Activated CD4-positive, alpha-beta T cell treated with anti-CD3 and anti-CD28 coated beads, Interleukin-2, amount 10 ng/mL, durations not matched to agents 7 days and 5 days (primary cell): ENCODE results near the gene PITPNC1. TPM values are rescaled to one million over a fixed set of nuclear protein-coding genes. Genes with fewer than 3 reads are reported as not detected.
"Not testable (repeated sequence)": the region's sequence is repeated elsewhere in the genome, so short reads cannot be mapped to it uniquely, and the experiment has no call there.

Experiments used
- CTCF ChIA-PET: fragments of 350-600 bp; sonication (Branson Sonifier 250); formaldehyde crosslinking; loops from one replicate; lab custom pipeline; 2021; ENCODE audit warnings: antibody characterized with exemption; lab: Charles Lee
- POLR2A ChIA-PET: fragments of 350-600 bp; sonication (Branson Sonifier 250); formaldehyde crosslinking; loops from one replicate; lab custom pipeline; 2021; ENCODE audit warnings: antibody characterized with exemption; lab: Charles Lee
- DNase-seq: peaks from one replicate; pipeline ENCODE4 v3.0.0-alpha.2; 2020
- H3K27ac Mint-ChIP-seq: one replicate; pipeline ENCODE4 v1.8.0; 2021; ENCODE audit warnings: mild to moderate bottlenecking, moderate library complexity, mixed read lengths
- H3K27me3 Mint-ChIP-seq: one replicate; pipeline ENCODE4 v1.8.0; 2021; ENCODE audit warnings: mixed read lengths
- H3K36me3 Mint-ChIP-seq: one replicate; pipeline ENCODE4 v1.8.0; 2021; ENCODE audit warnings: low read depth, mixed read lengths
- H3K4me1 Mint-ChIP-seq: one replicate; pipeline ENCODE4 v1.8.0; 2021; ENCODE audit warnings: mixed read lengths
- H3K4me3 Mint-ChIP-seq: one replicate; pipeline ENCODE4 v1.8.0; 2021; ENCODE audit warnings: mild to moderate bottlenecking, moderate library complexity, mixed read lengths
- H3K9me3 Mint-ChIP-seq: one replicate; pipeline ENCODE4 v1.8.0; 2021; ENCODE audit warnings: mixed read lengths
- total RNA-seq, 2 experiments: library from RNA; stranded (reverse); gene quantifications; one replicate each; pipeline ENCODE4 v1.2.3, GENCODE V29; 2021

PITPNC1 gene
- total RNA-seq, 2 experiments from 2014 or later = 57.0 to 67.1 TPM

DNA sequence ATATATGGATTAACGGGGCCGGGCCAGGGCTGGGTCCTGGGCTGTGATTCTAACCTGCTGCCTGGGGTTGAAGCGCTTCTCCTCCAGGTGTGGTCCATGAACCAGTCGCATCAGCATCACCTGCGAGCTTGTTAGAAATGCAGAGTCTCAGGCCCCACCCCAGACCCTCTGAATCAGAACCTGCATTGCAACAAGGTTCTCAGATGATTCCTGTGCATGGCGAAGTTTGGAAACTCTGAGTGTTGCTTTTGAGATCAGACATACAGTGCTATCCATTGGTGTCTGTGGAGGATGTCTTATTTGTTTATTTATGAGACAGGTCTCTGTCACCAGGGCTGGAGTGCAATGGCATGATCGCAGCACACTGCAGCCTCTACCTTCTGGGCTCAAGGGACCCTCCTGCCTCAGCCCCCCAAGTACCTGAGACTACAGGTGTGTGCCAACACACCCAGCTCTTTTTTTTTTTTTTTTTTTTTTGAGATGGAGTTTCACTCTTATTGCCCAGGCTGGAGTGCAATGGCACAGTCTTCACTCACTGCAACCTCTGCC, 99.8 kb downstream of the PITPNC1 start:
- DNase-seq = no peak
- CTCF ChIA-PET = interaction anchor here (0.6 to 7.1 kb wide), 5 partner anchors 28 to 218 kb away, joined by 3 to 84 read pairs (median 27); no protein-coding TSS in a partner anchor
- peaks cover under 1% of the 10 kb centered on the region for H3K9me3 Mint-ChIP-seq
- peak overlapping the region; percentile 74 for H3K27ac Mint-ChIP-seq
- H3K27me3 Mint-ChIP-seq = no peaks in the 10 kb centered on the region
- H3K4me1 Mint-ChIP-seq = peaks cover 71% of the 10 kb centered on the region
- H3K4me3 Mint-ChIP-seq = no peak overlapping the region
- POLR2A ChIA-PET = interaction anchor here (1.0 to 2.6 kb wide), 3 partner anchors 15 to 36 kb away, joined by 4 to 13 read pairs (median 4); no protein-coding TSS in a partner anchor
- H3K36me3 Mint-ChIP-seq = peaks cover 10% of the 10 kb centered on the region

- Mint-ChIP-seq H3K27me3 (no peaks in the 10 kb centered on the region), H3K4me1 (peaks cover 73% of the 10 kb centered on the region), H3K27ac (peak overlapping the region; percentile 93), H3K9me3 (no peaks in the 10 kb centered on the region), H3K4me3 (peak overlapping the region; percentile 74), H3K36me3 (peaks cover 5% of the 10 kb centered on the region)
- DNase-seq = peak; percentile 61
- CTCF ChIA-PET = interaction anchor here (0.9 to 4.4 kb wide), 5 partner anchors 28 to 103 kb away, joined by 3 to 55 read pairs (median 3); no protein-coding TSS in a partner anchor
- POLR2A ChIA-PET = interaction anchor here (1.0 to 1.7 kb wide), 2 partner anchors 16 to 36 kb away, joined by 4 read pairs; no protein-coding TSS in a partner anchor
Observed at GRCh38 chr17:67477687-67478086, 100.6 kb downstream of the PITPNC1 start.

- CTCF ChIA-PET = interaction anchor here (0.7 to 4.4 kb wide), 6 partner anchors 37 to 104 kb away, joined by 3 to 55 read pairs (median 3); no protein-coding TSS in a partner anchor
- H3K27me3 Mint-ChIP-seq = no peaks in the 10 kb centered on the region
- H3K4me3 Mint-ChIP-seq = peak overlapping the region; percentile 74
- peak overlapping the region; percentile 93 for H3K27ac Mint-ChIP-seq
- POLR2A ChIA-PET = interaction anchor here (0.6 to 1.7 kb wide), 2 partner anchors 37 to 82 kb away, joined by 3 to 4 read pairs; no protein-coding TSS in a partner anchor
- H3K9me3 Mint-ChIP-seq = no peaks in the 10 kb centered on the region
- H3K4me1 Mint-ChIP-seq = peaks cover 73% of the 10 kb centered on the region
- peaks cover 4% of the 10 kb centered on the region for H3K36me3 Mint-ChIP-seq
- DNase-seq = no peak
Observed at GRCh38 chr17:67478401-67479041, 101.4 kb downstream of the PITPNC1 start.

GRCh38 chr17:67479148-67479547, 102.1 kb downstream of the PITPNC1 start:
- DNase-seq = no peak
- Mint-ChIP-seq H3K36me3 (peaks cover 2% of the 10 kb centered on the region), H3K4me3 (no peak overlapping the region), H3K9me3 (no peaks in the 10 kb centered on the region), H3K27me3 (no peaks in the 10 kb centered on the region), H3K4me1 (peaks cover 67% of the 10 kb centered on the region), H3K27ac (peak overlapping the region; percentile 93)
- POLR2A ChIA-PET = interaction anchor here (0.6 kb wide), 1 partner anchor 81 kb away, joined by 3 read pairs; no protein-coding TSS in a partner anchor
- CTCF ChIA-PET = interaction anchor here (0.7 to 1.1 kb wide), 2 partner anchors 101 to 104 kb away, joined by 3 read pairs; no protein-coding TSS in a partner anchor

DNA sequence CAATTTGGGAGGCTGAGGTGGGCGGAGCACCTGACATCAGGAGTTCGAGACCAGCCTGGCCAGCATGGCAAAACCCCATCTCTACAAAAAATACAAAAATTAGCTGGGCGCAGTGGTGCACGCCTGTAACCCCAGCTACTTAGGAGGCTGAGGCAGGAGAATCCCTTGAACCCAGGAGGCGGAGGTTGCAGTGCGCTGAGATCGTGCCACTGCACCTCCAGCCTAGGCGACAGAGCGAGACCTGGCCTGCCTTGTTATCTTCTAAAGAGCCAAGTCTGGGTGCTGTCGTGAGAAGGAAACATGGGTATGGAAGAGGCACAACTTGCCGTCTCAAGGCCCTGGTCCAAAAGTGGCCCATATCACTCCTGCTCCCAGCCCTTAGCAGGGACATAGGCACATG, 103.9 kb downstream of the PITPNC1 start:
- POLR2A ChIA-PET, H3K4me3 Mint-ChIP-seq, H3K36me3 Mint-ChIP-seq, DNase-seq, H3K27ac Mint-ChIP-seq, H3K27me3 Mint-ChIP-seq, H3K9me3 Mint-ChIP-seq: not testable (repeated sequence)
- peaks cover 54% of the 10 kb centered on the region for H3K4me1 Mint-ChIP-seq
- CTCF ChIA-PET = interaction anchor here (0.8 to 2.1 kb wide), 3 partner anchors 12 to 102 kb away, joined by 3 to 8 read pairs (median 3); no protein-coding TSS in a partner anchor

- H3K4me1 Mint-ChIP-seq = peaks cover 55% of the 10 kb centered on the region
- no peak overlapping the region for H3K4me3 Mint-ChIP-seq
- peaks cover 2% of the 10 kb centered on the region for H3K36me3 Mint-ChIP-seq
- ChIA-PET POLR2A (no interaction called here), CTCF (interaction anchor here (0.8 to 2.1 kb wide), 4 partner anchors 14 to 103 kb away, joined by 3 to 8 read pairs (median 4); no protein-coding TSS in a partner anchor)
- no peaks in the 10 kb centered on the region for H3K9me3 Mint-ChIP-seq
- no peaks in the 10 kb centered on the region for H3K27me3 Mint-ChIP-seq
- peak overlapping the region; percentile 16 for H3K27ac Mint-ChIP-seq
- DNase-seq = no peak
Observed at GRCh38 chr17:67481808-67482207, 104.7 kb downstream of the PITPNC1 start.

DNA sequence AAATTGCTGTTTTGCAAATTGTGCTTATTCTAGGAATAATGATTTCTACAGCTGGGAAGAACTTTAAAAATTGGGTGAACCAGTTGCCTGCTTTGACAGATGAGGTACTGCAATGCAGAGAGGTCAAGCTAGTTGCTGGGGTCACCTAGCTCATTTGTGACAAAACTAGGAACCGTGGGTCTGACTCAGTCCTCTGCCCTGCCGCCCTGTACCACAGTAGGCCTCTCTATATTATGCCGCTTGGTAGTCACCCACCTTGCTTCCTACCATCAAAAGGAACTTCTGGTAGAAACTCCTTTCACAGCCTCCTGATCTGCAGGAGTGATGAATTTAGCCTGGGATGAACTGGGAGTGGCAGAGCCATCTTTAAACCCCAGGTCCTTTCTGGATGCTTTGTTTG, 105.7 kb downstream of the PITPNC1 start:
- DNase-seq = no peak
- no peak overlapping the region for H3K27ac Mint-ChIP-seq
- ChIA-PET CTCF (interaction anchor here (2.1 kb wide), 1 partner anchor 104 kb away, joined by 8 read pairs; no protein-coding TSS in a partner anchor), POLR2A (no interaction called here)
- H3K36me3 Mint-ChIP-seq = peaks cover 4% of the 10 kb centered on the region
- peaks cover 58% of the 10 kb centered on the region for H3K4me1 Mint-ChIP-seq
- H3K4me3 Mint-ChIP-seq = no peak overlapping the region
- no peaks in the 10 kb centered on the region for H3K9me3 Mint-ChIP-seq
- H3K27me3 Mint-ChIP-seq = no peaks in the 10 kb centered on the region

- Mint-ChIP-seq H3K36me3 (peaks cover 10% of the 10 kb centered on the region), H3K27ac (no peak overlapping the region), H3K9me3 (peaks cover 2% of the 10 kb centered on the region), H3K4me3 (no peak overlapping the region), H3K27me3 (no peaks in the 10 kb centered on the region), H3K4me1 (peaks cover 44% of the 10 kb centered on the region)
- ChIA-PET CTCF (interaction anchor here (1.1 kb wide), 2 partner anchors 9 to 119 kb away, joined by 3 to 4 read pairs; no protein-coding TSS in a partner anchor), POLR2A (no interaction called here)
- DNase-seq = no peak
Observed at GRCh38 chr17:67484261-67484660, 107.2 kb downstream of the PITPNC1 start.

DNA sequence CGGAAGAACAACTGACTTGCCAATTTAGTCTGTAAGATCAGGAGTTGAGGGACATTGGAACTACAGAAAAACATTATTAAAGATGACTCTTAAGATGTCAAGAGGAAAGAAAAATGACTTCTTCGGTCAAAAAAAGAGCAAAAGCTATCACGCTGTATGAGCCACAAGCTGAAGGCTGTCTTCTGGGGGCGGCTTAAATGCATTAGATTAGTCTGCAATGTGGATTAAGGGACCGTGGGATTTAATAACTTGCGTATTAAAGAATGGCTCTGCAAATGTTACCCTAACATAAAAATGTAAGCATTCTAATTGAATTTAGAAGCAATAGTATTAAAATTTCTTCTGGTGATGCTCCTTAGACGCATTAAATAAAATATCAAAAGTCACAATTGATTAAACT, 108.6 kb downstream of the PITPNC1 start:
- DNase-seq = no peak
- POLR2A ChIA-PET = no interaction called here
- Mint-ChIP-seq H3K27me3 (no peaks in the 10 kb centered on the region), H3K27ac (no peak overlapping the region), H3K4me1 (peaks cover 37% of the 10 kb centered on the region), H3K4me3 (no peak overlapping the region), H3K9me3 (peaks cover 3% of the 10 kb centered on the region), H3K36me3 (peaks cover 10% of the 10 kb centered on the region)
- CTCF ChIA-PET = no interaction called here

- H3K4me1 Mint-ChIP-seq = peaks cover 39% of the 10 kb centered on the region
- CTCF ChIA-PET = interaction anchor here (0.6 to 1.7 kb wide), 3 partner anchors 12 to 979 kb away, joined by 3 to 5 read pairs (median 3); no protein-coding TSS in a partner anchor
- POLR2A ChIA-PET = no interaction called here
- H3K27me3 Mint-ChIP-seq = no peaks in the 10 kb centered on the region
- H3K27ac Mint-ChIP-seq = peak overlapping the region; percentile 65
- peaks cover 10% of the 10 kb centered on the region for H3K36me3 Mint-ChIP-seq
- DNase-seq = no peak
- peaks cover 3% of the 10 kb centered on the region for H3K9me3 Mint-ChIP-seq
- H3K4me3 Mint-ChIP-seq = no peak overlapping the region
Observed at GRCh38 chr17:67487506-67487905, 110.4 kb downstream of the PITPNC1 start.

DNA sequence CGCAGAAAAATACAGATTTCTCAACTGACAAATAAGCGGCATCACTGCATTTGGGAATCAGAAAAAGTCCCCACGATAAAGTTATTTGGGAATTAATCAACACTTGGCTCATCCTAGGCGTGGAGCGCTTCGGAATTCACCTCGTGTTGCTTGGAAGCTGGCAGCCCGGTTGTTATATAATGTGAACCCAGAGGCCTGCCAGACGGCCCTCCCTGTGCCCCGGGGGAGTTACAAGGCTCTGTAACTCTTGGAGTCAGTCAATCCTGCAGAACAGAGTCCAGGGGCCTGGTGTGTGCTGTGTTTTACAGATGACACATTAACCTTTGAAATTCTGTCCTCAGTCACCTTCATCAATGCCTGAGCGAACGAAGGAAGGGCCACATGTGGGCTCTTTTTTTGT, 111.1 kb downstream of the PITPNC1 start:
- Mint-ChIP-seq H3K27ac (no peak overlapping the region), H3K36me3 (peaks cover 10% of the 10 kb centered on the region), H3K4me3 (no peak overlapping the region), H3K4me1 (peaks cover 42% of the 10 kb centered on the region), H3K9me3 (peaks cover 3% of the 10 kb centered on the region), H3K27me3 (no peaks in the 10 kb centered on the region)
- ChIA-PET CTCF (no interaction called here), POLR2A (no interaction called here)
- no peak for DNase-seq

- Mint-ChIP-seq H3K4me3 (no peak overlapping the region), H3K9me3 (peaks cover 3% of the 10 kb centered on the region), H3K27ac (no peak overlapping the region), H3K27me3 (no peaks in the 10 kb centered on the region), H3K36me3 (peaks cover 10% of the 10 kb centered on the region), H3K4me1 (peaks cover 40% of the 10 kb centered on the region)
- ChIA-PET POLR2A (no interaction called here), CTCF (no interaction called here)
- DNase-seq = no peak
Observed at GRCh38 chr17:67488768-67489167, 111.7 kb downstream of the PITPNC1 start.

DNA sequence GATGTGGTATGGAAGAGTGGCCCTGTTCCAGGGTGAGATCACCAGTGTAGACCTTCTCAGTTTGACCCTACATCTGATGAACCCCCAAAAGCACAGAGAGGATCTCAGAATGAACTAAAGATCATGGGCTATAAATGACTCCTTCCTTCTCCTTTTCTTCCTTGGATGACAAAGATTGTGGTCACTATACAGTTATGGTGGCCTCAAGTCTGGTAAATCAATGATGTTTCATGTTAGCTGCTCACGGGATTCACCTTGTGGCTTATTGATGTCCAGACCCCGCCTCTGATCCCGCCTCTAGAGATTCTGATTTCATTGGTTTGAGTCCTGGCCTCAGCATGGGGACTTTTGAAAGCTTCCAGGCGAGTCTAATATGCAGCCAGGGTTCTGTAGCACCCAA, 112.2 kb downstream of the PITPNC1 start:
- CTCF ChIA-PET = no interaction called here

More for the DNA sequence above, 112.2 kb downstream of the PITPNC1 start:
- H3K27me3 Mint-ChIP-seq = no peaks in the 10 kb centered on the region
- POLR2A ChIA-PET = no interaction called here
- H3K4me1 Mint-ChIP-seq = peaks cover 40% of the 10 kb centered on the region
- H3K36me3 Mint-ChIP-seq = peaks cover 10% of the 10 kb centered on the region
- no peak for DNase-seq
- peaks cover 3% of the 10 kb centered on the region for H3K9me3 Mint-ChIP-seq
- H3K27ac Mint-ChIP-seq = no peak overlapping the region
- H3K4me3 Mint-ChIP-seq = no peak overlapping the region
